Fibroblast of villous mesenchyme (primary cell): Measurements from ENCODE around the gene BRICD5. TPM values are rescaled to one million over a fixed set of nuclear protein-coding genes. Genes with fewer than 3 reads are reported as not detected.

ENCODE experiments used
- DNase-seq: peaks from one replicate; pipeline ENCODE4 v3.0.0-alpha.2; 2010; ENCODE audit warnings: low read depth
- H3K4me3 ChIP-seq: 2 replicates; pipeline ENCODE4 v1.5.1; 2011; ENCODE audit warnings: low read depth, mild to moderate bottlenecking, low read length
- CTCF ChIP-seq: IDR thresholded peaks from 2 replicates; pipeline ENCODE4 v1.5.1; 2012; ENCODE audit warnings: low read depth, mild to moderate bottlenecking, low read length; ENCODE audit not compliant: insufficient read depth
- total RNA-seq: library from RNA; depleted of rRNA; stranded (reverse); fragments of >200 nt; gene quantifications from 2 replicates; pipeline ENCODE4 v1.2.3, GENCODE V29; 2012

The BRICD5 gene
- total RNA-seq, 1 donor, result 1.7 TPM

- TF ChIP-seq CTCF, result no peak
- no peak overlapping the region for H3K4me3 ChIP-seq
- DNase-seq, result no peak
These were observed 30.2 kb downstream of the BRICD5 start for GRCh38 chr16:2180461-2180860.

GRCh38 chr16:2179576-2179975 lies 31.1 kb downstream of the BRICD5 start:
- no peak for DNase-seq
- TF ChIP-seq CTCF, result no peak
- H3K4me3 ChIP-seq, result no peak overlapping the region

- no peak overlapping the region for H3K4me3 ChIP-seq
- DNase-seq, result no peak
- no peak for TF ChIP-seq CTCF
These were observed 31.6 kb downstream of the BRICD5 start for GRCh38 chr16:2179107-2179501.

- no peak overlapping the region for H3K4me3 ChIP-seq
- DNase-seq, result no peak
- no peak for TF ChIP-seq CTCF
These were observed 32.1 kb downstream of the BRICD5 start for GRCh38 chr16:2178321-2179106.

GRCh38 chr16:2177561-2177960 lies 33.1 kb downstream of the BRICD5 start:
- no peak overlapping the region for H3K4me3 ChIP-seq
- no peak for TF ChIP-seq CTCF
- DNase-seq, result no peak

GRCh38 chr16:2177101-2177500 lies 33.6 kb downstream of the BRICD5 start:
- no peak for DNase-seq

More at GRCh38 chr16:2177101-2177500, 33.6 kb downstream of the BRICD5 start:
- no peak for TF ChIP-seq CTCF
- no peak overlapping the region for H3K4me3 ChIP-seq
